Activated naive CD4-positive, alpha-beta T cell treated with anti-CD3 and anti-CD28 coated beads for 36 hours (primary cell): ENCODE measurements around the gene OPCML. TPM values are rescaled to one million over a fixed set of nuclear protein-coding genes. Genes with fewer than 3 reads are reported as not detected.

Experiments
- CTCF ChIA-PET: fragments of 350-600 bp; sonication (Branson Sonifier 250); formaldehyde crosslinking; loops from one replicate; lab custom pipeline; 2021; ENCODE audit warnings: antibody characterized with exemption; lab: Charles Lee
- DNase-seq: peaks from one replicate; pipeline ENCODE4 v3.0.0-alpha.2; 2020
- H3K27ac Mint-ChIP-seq: one replicate; pipeline ENCODE4 v1.8.0; 2021; ENCODE audit warnings: mild to moderate bottlenecking, mixed read lengths
- H3K27me3 Mint-ChIP-seq: one replicate; pipeline ENCODE4 v1.8.0; 2021; ENCODE audit warnings: low read depth, mixed read lengths
- H3K36me3 Mint-ChIP-seq: one replicate; pipeline ENCODE4 v1.8.0; 2021; ENCODE audit warnings: low read depth, mixed read lengths
- H3K4me1 Mint-ChIP-seq: one replicate; pipeline ENCODE4 v1.8.0; 2021; ENCODE audit warnings: low read depth, mixed read lengths
- H3K4me3 Mint-ChIP-seq: one replicate; pipeline ENCODE4 v1.8.0; 2021; ENCODE audit warnings: mild to moderate bottlenecking, moderate library complexity, mixed read lengths
- H3K9me3 Mint-ChIP-seq: one replicate; pipeline ENCODE4 v1.8.0; 2021; ENCODE audit warnings: mixed read lengths
- intact Hi-C: fragments of 100-400 bp; cut with micrococcal nuclease; formaldehyde crosslinking; loops from one replicate; pipeline ENCODE4 v1.15.1; 2023
- total RNA-seq, 2 experiments: library from RNA; stranded (reverse); gene quantifications; one replicate each; pipeline ENCODE4 v1.2.3, GENCODE V29; 2021

The OPCML gene
- total RNA-seq, 2 experiments from 2014 or later, result not detected

DNA sequence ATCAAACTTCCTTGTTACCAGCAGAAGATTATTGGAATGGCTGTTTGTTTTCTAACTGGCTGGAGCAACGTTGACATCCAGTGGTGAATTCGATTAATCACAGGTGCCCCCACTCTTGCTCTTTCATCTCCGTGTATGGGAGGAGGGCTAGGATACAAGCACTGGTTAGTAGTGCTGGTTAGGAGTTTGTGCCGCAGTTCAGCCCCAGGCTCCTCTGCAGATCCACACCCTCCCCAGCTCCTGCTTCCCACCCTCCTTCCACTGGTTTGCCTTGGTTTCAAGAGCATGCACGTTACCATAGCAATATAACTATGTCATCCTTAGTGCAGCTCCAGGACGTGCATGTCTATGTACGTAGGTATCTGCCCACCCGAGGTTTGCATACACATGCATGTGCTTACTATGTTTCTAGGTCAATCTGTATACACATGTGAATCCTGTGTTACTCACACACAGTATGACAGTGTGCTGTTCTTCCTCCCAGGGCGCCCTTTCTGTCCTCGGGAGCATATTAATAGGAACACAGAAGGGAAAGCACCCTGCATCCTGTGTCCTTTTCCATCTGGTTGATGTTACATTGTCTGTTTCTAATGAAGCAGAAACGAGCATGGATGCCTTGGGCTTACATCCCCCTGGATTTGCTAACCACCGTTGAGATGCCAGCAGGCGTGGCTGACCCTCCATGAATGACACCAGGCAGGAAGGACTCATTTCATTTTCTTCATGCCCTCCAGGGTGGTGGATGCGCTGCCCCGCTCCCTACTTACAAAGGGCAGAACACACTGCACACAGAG, 539.3 kb downstream of the OPCML start:
- Mint-ChIP-seq H3K4me3 (no peak overlapping the region), H3K27me3 (peaks cover 16% of the 10 kb centered on the region), H3K27ac (no peak overlapping the region), H3K9me3 (peaks cover 1% of the 10 kb centered on the region), H3K36me3 (no peaks in the 10 kb centered on the region), H3K4me1 (no peaks in the 10 kb centered on the region)
- intact Hi-C loops, result no loop called here
- no peak for DNase-seq
- CTCF ChIA-PET, result no interaction called here

DNA sequence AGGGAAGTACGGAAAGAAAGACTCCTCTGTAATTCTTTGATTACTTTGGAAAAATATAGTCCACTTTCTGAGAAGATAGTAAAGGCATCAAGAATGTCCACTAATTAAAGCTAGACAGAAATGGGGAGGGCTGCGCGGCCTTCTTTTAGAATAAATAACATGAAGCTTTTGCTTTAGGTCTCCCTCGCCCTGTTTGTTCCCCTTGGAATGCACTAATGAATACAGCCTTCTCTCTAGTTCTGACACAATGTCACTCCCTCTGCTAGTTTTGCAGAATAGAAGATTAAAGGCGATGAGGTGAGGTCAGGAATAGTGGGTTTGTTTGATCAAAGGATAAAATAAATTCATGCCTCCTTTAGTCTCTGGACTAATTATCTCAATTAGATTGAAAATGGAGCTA, 543.9 kb downstream of the OPCML start:
- H3K9me3 Mint-ChIP-seq, result peaks cover 3% of the 10 kb centered on the region
- H3K27ac Mint-ChIP-seq, result no peak overlapping the region
- H3K27me3 Mint-ChIP-seq, result peaks cover 8% of the 10 kb centered on the region
- H3K4me1 Mint-ChIP-seq, result no peaks in the 10 kb centered on the region
- CTCF ChIA-PET, result no interaction called here
- H3K36me3 Mint-ChIP-seq, result no peaks in the 10 kb centered on the region
- H3K4me3 Mint-ChIP-seq, result no peak overlapping the region
- intact Hi-C loops, result no loop called here
- DNase-seq, result no peak

DNA sequence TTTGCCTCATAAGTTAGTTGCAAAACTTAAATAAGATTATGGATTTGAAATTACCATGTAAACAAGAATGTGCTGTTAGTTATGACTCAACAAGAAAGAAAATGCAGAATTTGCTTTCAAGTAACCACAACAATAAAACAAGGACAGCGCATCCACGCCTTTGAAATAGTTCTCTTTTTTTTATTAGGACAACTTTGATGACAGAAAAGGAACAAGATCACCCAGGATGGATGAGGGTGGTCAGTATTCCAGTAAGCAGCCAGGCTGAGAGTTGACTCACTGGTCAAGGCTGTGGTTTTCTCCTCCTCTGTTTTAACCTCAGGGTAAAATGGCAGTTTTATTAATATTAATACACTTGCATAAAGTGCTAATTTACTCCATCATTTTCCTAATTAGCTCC, 544.4 kb downstream of the OPCML start:
- no peak for DNase-seq
- CTCF ChIA-PET, result no interaction called here
- peaks cover 4% of the 10 kb centered on the region for H3K27me3 Mint-ChIP-seq
- intact Hi-C loops, result no loop called here
- H3K36me3 Mint-ChIP-seq, result no peaks in the 10 kb centered on the region
- no peak overlapping the region for H3K4me3 Mint-ChIP-seq
- peaks cover 3% of the 10 kb centered on the region for H3K9me3 Mint-ChIP-seq
- no peaks in the 10 kb centered on the region for H3K4me1 Mint-ChIP-seq
- H3K27ac Mint-ChIP-seq, result no peak overlapping the region

DNA sequence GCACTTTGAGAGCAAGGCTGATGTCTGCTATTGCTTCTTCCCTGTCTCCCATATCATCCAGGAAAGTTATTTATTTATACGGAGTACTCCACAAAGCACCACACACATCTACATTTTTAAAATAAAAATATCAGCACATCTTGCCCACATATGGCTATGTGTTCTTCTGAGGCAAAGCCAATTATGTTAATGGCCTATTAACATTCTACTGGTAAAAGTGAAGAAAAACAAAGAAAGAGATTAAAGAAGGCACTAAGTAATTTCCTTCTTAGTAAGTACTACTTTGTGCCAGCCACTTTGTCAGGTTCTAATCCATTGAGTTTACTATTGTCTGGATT, 548.7 kb downstream of the OPCML start:
- CTCF ChIA-PET, result no interaction called here
- DNase-seq, result no peak
- Mint-ChIP-seq H3K9me3 (peaks cover 2% of the 10 kb centered on the region), H3K36me3 (no peaks in the 10 kb centered on the region), H3K27ac (no peak overlapping the region), H3K4me1 (no peaks in the 10 kb centered on the region), H3K4me3 (no peak overlapping the region), H3K27me3 (no peaks in the 10 kb centered on the region)
- intact Hi-C loops, result no loop called here

DNA sequence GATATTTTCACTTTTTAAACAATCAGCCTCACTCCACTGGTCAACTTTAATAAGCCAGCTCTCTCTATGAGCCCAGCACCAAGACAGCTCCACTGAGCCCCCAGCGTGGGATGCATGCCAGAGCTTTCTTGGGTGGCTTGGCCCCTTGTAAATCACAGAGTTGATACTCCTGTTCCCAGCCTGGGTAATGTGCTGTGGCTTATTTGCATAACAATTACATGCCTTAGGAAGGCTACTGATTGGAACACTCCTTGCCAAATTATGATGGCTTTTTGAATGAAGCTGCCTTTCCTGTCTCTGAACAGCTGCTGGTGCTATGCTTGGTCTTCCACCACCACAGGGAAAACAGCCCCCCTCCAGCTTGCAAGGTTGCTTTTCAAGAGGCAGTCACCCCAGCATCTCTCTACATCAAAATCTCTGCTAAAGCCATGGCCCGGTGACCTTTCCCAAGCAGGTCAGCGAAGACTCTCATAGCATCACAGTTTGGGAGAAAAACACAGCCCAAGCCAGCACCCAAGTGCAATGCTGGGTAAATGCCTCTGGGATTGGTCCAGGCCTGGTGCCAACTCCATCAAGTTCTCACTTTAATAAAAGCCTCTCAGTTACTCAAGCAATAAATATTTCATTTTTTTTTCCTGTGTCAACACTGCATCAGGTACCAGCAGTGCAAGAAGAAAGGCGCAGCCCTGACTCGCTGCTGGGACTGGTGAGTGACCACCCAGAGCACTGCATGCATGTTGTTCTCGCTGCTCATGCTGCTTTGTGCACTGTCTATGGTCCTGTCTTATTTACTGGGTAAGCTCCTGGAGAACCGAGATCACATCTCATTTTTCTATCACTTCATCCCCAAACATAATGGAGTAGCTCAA, 549.3 kb downstream of the OPCML start:
- H3K36me3 Mint-ChIP-seq, result no peaks in the 10 kb centered on the region
- DNase-seq, result no peak
- no peak overlapping the region for H3K4me3 Mint-ChIP-seq
- no peaks in the 10 kb centered on the region for H3K4me1 Mint-ChIP-seq
- no peaks in the 10 kb centered on the region for H3K27me3 Mint-ChIP-seq
- intact Hi-C loops, result no loop called here
- peaks cover 2% of the 10 kb centered on the region for H3K9me3 Mint-ChIP-seq
- CTCF ChIA-PET, result interaction anchor here (0.6 kb wide), 1 partner anchor 1269 kb away, joined by 4 read pairs; no protein-coding TSS in a partner anchor
- no peak overlapping the region for H3K27ac Mint-ChIP-seq

DNA sequence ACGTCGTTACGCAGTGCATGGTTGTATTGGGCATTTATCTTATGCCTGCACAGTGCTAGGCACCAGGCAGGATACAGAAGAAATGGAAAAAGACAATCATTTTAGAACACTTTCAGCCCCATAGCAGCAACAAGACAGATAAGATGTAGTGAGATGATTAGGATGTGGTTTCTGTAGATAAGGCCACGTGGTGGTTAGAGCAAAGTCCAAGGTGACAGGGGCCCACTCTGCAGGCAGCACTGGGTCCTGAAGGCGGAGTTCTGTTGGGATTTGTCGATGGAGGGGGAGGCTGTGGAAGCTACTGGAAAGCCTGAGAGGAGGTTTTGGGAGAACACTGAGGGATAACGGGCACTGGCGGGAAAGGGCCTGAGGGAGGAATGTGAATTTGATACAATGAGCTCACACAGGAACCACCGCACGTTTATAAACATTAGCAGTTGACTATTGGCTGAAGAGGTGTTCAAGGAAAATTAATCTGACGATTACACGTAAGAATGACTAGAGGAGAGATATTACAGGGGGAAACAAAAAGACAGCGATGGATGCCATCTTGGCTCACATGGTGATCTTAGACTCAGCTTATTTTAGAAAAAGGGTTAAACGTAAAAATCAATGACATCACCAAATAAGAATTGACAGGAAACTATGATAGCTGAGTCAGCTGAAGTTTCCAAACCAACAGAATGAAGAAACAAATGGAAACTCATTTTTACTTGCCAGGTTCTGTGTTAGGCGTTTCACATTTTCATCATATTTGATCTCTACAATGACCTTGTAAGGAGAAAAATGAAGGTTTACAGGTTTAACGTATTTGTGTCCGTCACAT, 551.0 kb downstream of the OPCML start:
- CTCF ChIA-PET, result no interaction called here
- H3K9me3 Mint-ChIP-seq, result no peaks in the 10 kb centered on the region
- no peaks in the 10 kb centered on the region for H3K4me1 Mint-ChIP-seq
- DNase-seq, result no peak
- no peak overlapping the region for H3K27ac Mint-ChIP-seq
- no peaks in the 10 kb centered on the region for H3K27me3 Mint-ChIP-seq
- no peaks in the 10 kb centered on the region for H3K36me3 Mint-ChIP-seq
- intact Hi-C loops, result no loop called here
- no peak overlapping the region for H3K4me3 Mint-ChIP-seq

DNA sequence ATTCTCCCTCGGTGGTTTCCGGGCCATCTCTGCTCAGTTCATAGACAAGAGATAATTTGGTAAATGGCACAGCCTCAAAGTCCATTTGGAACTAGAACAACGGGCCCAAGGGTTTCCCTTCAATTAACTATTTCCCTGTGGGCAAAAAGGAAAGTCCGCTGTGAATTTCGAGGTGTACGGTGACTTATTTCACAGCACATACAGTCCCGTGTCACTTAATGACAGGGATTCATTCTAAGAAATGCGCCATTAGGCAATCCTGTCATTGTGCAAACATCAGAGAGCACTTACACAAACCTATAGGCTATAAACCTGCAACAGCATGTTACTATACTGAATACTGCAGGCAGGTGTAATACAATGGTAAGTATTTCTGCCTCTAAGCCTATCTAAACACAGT, 551.6 kb downstream of the OPCML start:
- Mint-ChIP-seq H3K4me3 (no peak overlapping the region), H3K27ac (no peak overlapping the region), H3K27me3 (peaks cover 3% of the 10 kb centered on the region), H3K9me3 (no peaks in the 10 kb centered on the region), H3K36me3 (no peaks in the 10 kb centered on the region), H3K4me1 (no peaks in the 10 kb centered on the region)
- intact Hi-C loops, result no loop called here
- no peak for DNase-seq
- CTCF ChIA-PET, result no interaction called here

DNA sequence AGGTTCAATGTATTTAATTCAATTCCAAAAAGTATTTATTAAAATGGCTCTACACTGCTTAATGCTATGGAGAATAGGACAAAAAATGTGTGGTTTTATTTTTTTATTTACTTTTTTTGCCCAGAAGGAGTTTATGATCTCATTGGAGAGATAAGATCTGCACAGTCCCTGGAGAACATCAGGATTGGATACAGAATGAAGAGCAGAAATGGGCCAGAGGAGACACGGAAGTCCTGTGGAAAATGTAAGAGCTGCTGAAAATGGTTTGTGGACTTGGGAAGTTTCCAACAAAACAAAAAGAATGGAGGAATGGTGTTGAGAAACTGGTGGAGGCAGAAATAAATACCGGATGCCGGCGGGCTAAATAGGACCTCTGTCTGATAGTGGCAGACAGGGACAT, 554.6 kb downstream of the OPCML start:
- no peak for DNase-seq
- CTCF ChIA-PET, result interaction anchor here (0.6 to 0.7 kb wide), 2 partner anchors 426 to 814 kb away, joined by 3 to 4 read pairs; no protein-coding TSS in a partner anchor
- H3K9me3 Mint-ChIP-seq, result peaks cover 4% of the 10 kb centered on the region
- intact Hi-C loops, result no loop called here
- no peak overlapping the region for H3K27ac Mint-ChIP-seq
- no peaks in the 10 kb centered on the region for H3K4me1 Mint-ChIP-seq
- peaks cover 7% of the 10 kb centered on the region for H3K27me3 Mint-ChIP-seq
- no peaks in the 10 kb centered on the region for H3K36me3 Mint-ChIP-seq
- H3K4me3 Mint-ChIP-seq, result no peak overlapping the region

DNA sequence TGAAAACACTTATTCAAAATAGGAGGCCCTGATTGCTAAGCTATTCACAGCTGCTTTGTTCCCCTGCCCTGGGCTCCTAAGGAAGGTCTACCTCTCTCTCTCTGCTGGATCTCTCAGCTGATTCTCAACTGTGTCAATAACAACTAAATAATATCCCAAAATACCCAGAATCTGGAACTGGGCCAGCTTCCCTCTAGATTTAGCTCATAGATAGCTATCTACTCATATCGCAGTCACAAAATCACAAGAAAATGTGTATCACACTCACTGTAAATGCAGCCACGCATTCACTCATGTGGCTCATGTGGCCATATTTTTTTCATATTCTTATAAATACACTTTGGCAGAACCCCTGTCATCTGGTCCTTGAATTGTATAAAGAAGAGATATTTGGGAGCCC, 555.1 kb downstream of the OPCML start:
- no peak for DNase-seq
- Mint-ChIP-seq H3K36me3 (no peaks in the 10 kb centered on the region), H3K9me3 (peaks cover 4% of the 10 kb centered on the region), H3K4me1 (no peaks in the 10 kb centered on the region), H3K4me3 (no peak overlapping the region), H3K27ac (no peak overlapping the region), H3K27me3 (peaks cover 7% of the 10 kb centered on the region)
- CTCF ChIA-PET, result interaction anchor here (0.6 to 0.7 kb wide), 2 partner anchors 427 to 814 kb away, joined by 3 to 4 read pairs; no protein-coding TSS in a partner anchor
- intact Hi-C loops, result no loop called here

DNA sequence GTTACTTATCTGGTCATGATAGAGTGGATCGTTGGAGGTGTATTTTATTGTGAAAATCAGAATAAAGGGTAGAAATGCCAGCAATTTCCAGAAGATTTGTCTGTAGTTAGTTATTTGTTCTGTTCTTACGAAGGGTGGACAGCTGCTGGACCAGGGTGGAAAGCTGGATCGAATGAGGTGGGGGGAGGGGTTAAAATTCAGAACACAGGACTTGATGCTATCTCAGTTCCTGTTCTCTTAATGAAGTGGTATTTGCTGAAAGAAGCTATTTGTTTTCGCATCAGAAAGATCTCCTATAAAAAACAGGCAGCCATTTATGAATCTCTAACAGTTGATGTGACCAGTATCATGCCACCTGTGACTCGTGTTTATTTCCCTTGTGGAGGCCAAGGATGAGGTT, 556.2 kb downstream of the OPCML start:
- peaks cover 4% of the 10 kb centered on the region for H3K9me3 Mint-ChIP-seq
- no peaks in the 10 kb centered on the region for H3K4me1 Mint-ChIP-seq
- no peak overlapping the region for H3K4me3 Mint-ChIP-seq
- intact Hi-C loops, result no loop called here
- H3K36me3 Mint-ChIP-seq, result no peaks in the 10 kb centered on the region
- no peak overlapping the region for H3K27ac Mint-ChIP-seq
- H3K27me3 Mint-ChIP-seq, result peaks cover 7% of the 10 kb centered on the region
- DNase-seq, result no peak
- CTCF ChIA-PET, result interaction anchor here (0.8 kb wide), 1 partner anchor 133 kb away, joined by 3 read pairs; no protein-coding TSS in a partner anchor

DNA sequence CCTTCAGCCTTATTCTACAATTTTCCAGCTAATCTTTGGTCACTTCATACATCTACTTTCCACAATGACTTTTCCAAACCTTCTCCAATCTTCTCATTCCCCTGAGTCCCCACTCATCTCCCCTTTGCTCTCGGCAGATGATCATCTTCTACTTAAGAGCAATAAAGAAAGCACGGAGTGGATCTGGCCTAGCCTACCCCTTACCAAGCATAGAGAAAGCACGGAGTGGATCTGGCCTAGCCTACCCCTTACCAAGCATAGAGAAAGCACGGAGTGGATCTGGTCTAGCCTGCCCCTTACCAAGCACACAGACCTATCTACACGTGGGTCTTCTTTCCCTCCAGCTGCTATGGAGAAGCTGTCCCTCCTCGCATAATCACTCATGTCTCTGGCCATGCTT, 558.6 kb downstream of the OPCML start:
- Mint-ChIP-seq H3K27me3 (peaks cover 7% of the 10 kb centered on the region), H3K36me3 (no peaks in the 10 kb centered on the region), H3K9me3 (peaks cover 4% of the 10 kb centered on the region), H3K4me3 (no peak overlapping the region), H3K27ac (no peak overlapping the region), H3K4me1 (no peaks in the 10 kb centered on the region)
- intact Hi-C loops, result no loop called here
- CTCF ChIA-PET, result no interaction called here
- no peak for DNase-seq

DNA sequence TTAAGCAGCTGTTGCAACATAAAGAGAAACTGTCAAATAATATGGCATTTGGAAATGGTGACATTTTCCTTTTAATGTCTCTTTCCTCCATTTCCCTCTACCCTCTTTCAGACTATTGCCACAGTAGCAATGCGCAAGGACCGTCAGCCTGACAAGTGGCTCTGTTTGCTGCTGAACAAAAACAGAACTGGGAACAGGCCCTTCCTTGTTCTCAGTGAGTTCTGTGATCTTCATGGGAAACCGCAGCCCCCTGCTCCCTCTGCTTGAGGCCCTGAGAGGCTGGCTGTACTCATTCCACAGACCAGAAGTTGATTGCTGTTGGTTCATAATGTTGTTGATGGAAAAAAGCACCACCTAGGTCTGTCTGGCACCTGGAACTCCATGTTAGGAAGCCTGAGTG, 559.7 kb downstream of the OPCML start:
- peaks cover 4% of the 10 kb centered on the region for H3K9me3 Mint-ChIP-seq
- DNase-seq, result no peak
- CTCF ChIA-PET, result no interaction called here
- no peaks in the 10 kb centered on the region for H3K36me3 Mint-ChIP-seq
- H3K27me3 Mint-ChIP-seq, result peaks cover 7% of the 10 kb centered on the region
- no peak overlapping the region for H3K27ac Mint-ChIP-seq
- H3K4me3 Mint-ChIP-seq, result no peak overlapping the region
- intact Hi-C loops, result no loop called here
- H3K4me1 Mint-ChIP-seq, result no peaks in the 10 kb centered on the region
